Endothelial cell of umbilical vein (primary cell): ENCODE results near the gene SIVA1. TPM values are rescaled to one million over a fixed set of nuclear protein-coding genes. Genes with fewer than 3 reads are reported as not detected.

Experiments used
- BruUV-seq: library from RNA; stranded (reverse); fragments of 400-500 nt; replicated peaks from 2 replicates; lab custom pipeline; 2021; lab: Mats Ljungman, UMichigan
- CTCF ChIA-PET: fragments of 300-600, 350-600 bp; sonication (Branson Sonifier 250); formaldehyde crosslinking; loops from one replicate; lab custom pipeline; 2021; ENCODE audit warnings: antibody characterized with exemption, inconsistent platforms; lab: Charles Lee
- POLR2A ChIA-PET: fragments of 300-600, 350-600 bp; sonication (Branson Sonifier 250); formaldehyde crosslinking; loops from one replicate; lab custom pipeline; 2021; ENCODE audit warnings: antibody characterized with exemption, inconsistent platforms; lab: Charles Lee
- DNase-seq: peaks from one replicate; pipeline ENCODE4 v3.0.0-alpha.2; 2011; ENCODE audit warnings: low read depth, low spot score
- FAIRE-seq: peaks from 2 replicates; lab custom pipeline; 2011; peaks lifted over from hg19 to GRCh38; lab: Jason Lieb, UNC
- H2AFZ ChIP-seq: 2 replicates; pipeline ENCODE4 v1.6.0; 2012; ENCODE audit warnings: low read depth, low read length, control low read depth, inconsistent platforms
- H3K27ac ChIP-seq: 2 replicates; pipeline ENCODE4 v1.5.1; 2011; ENCODE audit warnings: low read depth, mild to moderate bottlenecking, control low read depth, low read length, moderate library complexity; ENCODE audit not compliant: insufficient read depth
- H3K27me3 ChIP-seq, 2 experiments: 2 replicates each; pipeline versions ENCODE4 v1.6.0 to v1.6.1; 2011; ENCODE audit warnings: low read length in 2 of 2, mixed read lengths in 1 of 2; ENCODE audit not compliant: control insufficient read depth in 2 of 2, insufficient read depth in 2 of 2
- H3K36me3 ChIP-seq, 2 experiments: 2 replicates in 1 of 2; 3 replicates in 1 of 2; pipeline ENCODE4 v1.5.1; 2011; ENCODE audit warnings: low read length in 2 of 2, mild to moderate bottlenecking in 1 of 2, moderate library complexity in 1 of 2; ENCODE audit not compliant: control insufficient read depth in 2 of 2, insufficient read depth in 2 of 2; ENCODE audit errors: extremely low read depth in 1 of 2
- H3K4me1 ChIP-seq: 3 replicates; pipeline ENCODE4 v1.5.1; 2011; ENCODE audit warnings: mild to moderate bottlenecking, low read length; ENCODE audit not compliant: control insufficient read depth, insufficient read depth; ENCODE audit errors: extremely low read depth
- H3K4me2 ChIP-seq: 2 replicates; pipeline ENCODE4 v1.6.1; 2011; ENCODE audit warnings: low read length, control low read depth, mixed read lengths; ENCODE audit not compliant: insufficient read depth
- H3K4me3 ChIP-seq, 3 experiments: fragments of 200-600 bp in 1 of 3; sonication (generic), shearing (Covaris generic) in 1 of 3; replicated peaks in 1 of 3; 2 replicates each; pipeline ENCODE4 v1.5.1; 2011 to 2016; ENCODE audit warnings: control low read depth in 3 of 3, low read length in 3 of 3, mild to moderate bottlenecking in 2 of 3, inconsistent platforms in 1 of 3, low read depth in 1 of 3, moderate library complexity in 1 of 3; ENCODE audit not compliant: insufficient read depth in 1 of 3
- H3K79me2 ChIP-seq: 2 replicates; pipeline ENCODE4 v1.6.0; 2012; ENCODE audit warnings: low read length, inconsistent platforms; ENCODE audit not compliant: control insufficient read depth, insufficient read depth
- H3K9ac ChIP-seq: replicated peaks from 2 replicates; pipeline ENCODE3; 2011; ENCODE audit warnings: low read length, control low read depth; ENCODE audit not compliant: insufficient read depth; ENCODE audit errors: extremely low read depth
- H3K9me1 ChIP-seq: replicated peaks from 3 replicates; pipeline ENCODE4 v1.6.0; 2011; ENCODE audit warnings: mild to moderate bottlenecking, low read length; ENCODE audit not compliant: control insufficient read depth, insufficient read depth; ENCODE audit errors: extremely low read depth
- H3K9me3 ChIP-seq: replicated peaks from 2 replicates; pipeline ENCODE4 v1.5.1; 2012; ENCODE audit warnings: low read length, inconsistent platforms; ENCODE audit not compliant: control insufficient read depth, insufficient read depth
- H4K20me1 ChIP-seq: replicated peaks from 2 replicates; pipeline ENCODE3; 2011; ENCODE audit warnings: mild to moderate bottlenecking, low read length; ENCODE audit not compliant: control insufficient read depth, insufficient read depth; ENCODE audit errors: extremely low read depth
- CTCF ChIP-seq, 2 donors: IDR thresholded peaks; 1 replicate in 1 of 2; 2 replicates in 1 of 2; pipeline ENCODE4 v1.5.1; 2011; ENCODE audit warnings: low read length in 2 of 2, mild to moderate bottlenecking in 2 of 2, moderate library complexity in 2 of 2, control low read depth in 1 of 2, inconsistent platforms in 1 of 2, low read depth in 1 of 2; ENCODE audit not compliant: insufficient read depth in 1 of 2; ENCODE audit errors: extremely low read depth in 1 of 2
- EZH2 ChIP-seq: IDR thresholded peaks from 2 replicates; pipeline ENCODE4 v1.6.1; 2012; ENCODE audit warnings: borderline replicate concordance, low read depth, mild to moderate bottlenecking, moderate library complexity, low read length, inconsistent platforms; ENCODE audit not compliant: severe bottlenecking
- FOS ChIP-seq: IDR thresholded peaks from 2 replicates; pipeline ENCODE4 v1.6.1; 2011; ENCODE audit warnings: mild to moderate bottlenecking, low read length, moderate library complexity, borderline replicate concordance; ENCODE audit not compliant: insufficient read depth
- GATA2 ChIP-seq: IDR thresholded peaks from 2 replicates; pipeline ENCODE4 v1.7.0; 2011; ENCODE audit warnings: low read depth, mild to moderate bottlenecking, moderate library complexity, mixed read lengths, low read length; ENCODE audit not compliant: insufficient read length, insufficient read depth
- JUN ChIP-seq: IDR thresholded peaks from 2 replicates; pipeline ENCODE4 v1.6.1; 2011; ENCODE audit warnings: borderline replicate concordance, low read depth; ENCODE audit not compliant: insufficient read length, insufficient read depth
- MYC ChIP-seq: IDR thresholded peaks from one replicate; pipeline ENCODE4 v1.6.1; 2011; ENCODE audit warnings: mild to moderate bottlenecking, low read depth, low read length
- POLR2A ChIP-seq: IDR thresholded peaks from 2 replicates; pipeline ENCODE4 v1.6.1; 2012; ENCODE audit warnings: low read depth, mild to moderate bottlenecking, control low read depth, low read length
- POLR2AphosphoS5 ChIP-seq: IDR thresholded peaks from 2 replicates; pipeline ENCODE4 v1.6.1; 2012; ENCODE audit warnings: low read depth, mild to moderate bottlenecking, control low read depth, low read length, moderate library complexity; ENCODE audit not compliant: insufficient read depth
- dilution Hi-C: fragments of 300-500 bp; cut with MboI; formaldehyde crosslinking; loops from one replicate; pipeline ENCODE4 v1.15.0; 2019; ENCODE audit warnings: low sequenced_read_pairs; ENCODE audit not compliant: extremely low pct_ligation_motif_present
- intact Hi-C: fragments of 100-400 bp; cut with micrococcal nuclease; formaldehyde crosslinking; loops from one replicate; pipeline ENCODE4 v1.10.0; 2022
- polyA plus RNA-seq, 4 experiments: library from polyadenylated mRNA; depleted of rRNA in 3 of 4; stranded (reverse) in 3 of 4; unstranded in 1 of 4; fragments of >200 nt; gene quantifications; 2 replicates each; pipeline versions ENCODE4 v1.2.1 to v1.2.3, GENCODE V29; 2011 to 2012; ENCODE audit warnings: missing spikeins in 1 of 4
- total RNA-seq: library from RNA; stranded (reverse); gene quantifications from 2 replicates; pipeline ENCODE4 v1.2.3, GENCODE V29; 2021
- TF ChIP-seq, protein P1 (sequence below): IDR thresholded peaks from 2 replicates; pipeline ENCODE4 v1.6.1; 2011; ENCODE audit not compliant: insufficient read depth, insufficient read length

Gene SIVA1
- total and polyA plus RNA-seq, 2 donors (not counting 3 experiments of a cell fraction or from before 2014, with no cell fraction given), result 101 to 299 TPM

DNA sequence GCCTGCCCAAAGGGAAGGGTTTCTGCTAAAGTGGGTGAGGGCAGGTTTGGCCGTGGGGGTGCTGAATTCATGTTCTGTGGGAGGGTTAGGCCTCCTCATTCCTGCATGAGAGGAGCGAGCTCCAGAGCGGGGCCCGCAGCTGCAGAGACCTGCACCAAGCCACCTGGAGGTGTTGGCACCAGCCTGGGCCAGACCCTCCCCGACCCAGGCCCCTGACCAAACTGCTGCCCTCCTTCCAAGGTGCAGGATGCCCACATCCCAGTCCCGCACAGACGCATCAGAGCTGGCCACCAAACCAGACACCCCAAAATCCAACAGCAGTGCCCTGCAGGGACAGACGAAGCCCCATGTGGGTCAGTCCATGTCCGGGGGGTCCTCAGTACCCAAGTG, 18.4 kb upstream of the SIVA1 start:
- no peak for FAIRE-seq
- Histone ChIP-seq H3K9me1 (no peaks in the 10 kb centered on the region), H3K27me3 (no peaks in the 10 kb centered on the region), H3K9ac (no peak overlapping the region), H2AFZ (no peak overlapping the region), H3K79me2 (no peaks in the 10 kb centered on the region), H3K27ac (no peak overlapping the region), H3K4me3 (no peak overlapping the region), H3K36me3 (no peaks in the 10 kb centered on the region), H3K9me3 (no peaks in the 10 kb centered on the region), H4K20me1 (no peaks in the 10 kb centered on the region), H3K4me2 (no peak overlapping the region), H3K4me1 (peaks cover 19% of the 10 kb centered on the region)
- dilution Hi-C loops, result no loop called here
- no TSS peak for BruUV-seq
- no peak for DNase-seq
- TF ChIP-seq CTCF (IDR thresholded peaks at IDR 0.05; ENCODE audit: extremely low read depth in 1 of 2, insufficient read depth in 1 of 2, low read depth in 1 of 2, low read length in 2 of 2) (no peak), POLR2A (no peak), EZH2 (no peak), FOS (no peak), POLR2AphosphoS5 (no peak), MYC (no peak), JUN (no peak), GATA2 (no peak)
- TF ChIP-seq, protein P1, sequence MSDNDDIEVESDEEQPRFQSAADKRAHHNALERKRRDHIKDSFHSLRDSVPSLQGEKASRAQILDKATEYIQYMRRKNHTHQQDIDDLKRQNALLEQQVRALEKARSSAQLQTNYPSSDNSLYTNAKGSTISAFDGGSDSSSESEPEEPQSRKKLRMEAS, result no peak
- intact Hi-C loops, result no loop called here
- ChIA-PET POLR2A (no interaction called here), CTCF (interaction anchor here (0.9 to 1.5 kb wide), 2 partner anchors 10 to 28 kb away, joined by 3 to 5 read pairs; no protein-coding TSS in a partner anchor)
